GM12872 (cell line): ENCODE results near the gene PDF.
A peak's percentile ranks its signal among the peaks of the same experiment; 100 is the strongest.

Experiments used
- CTCF ChIP-seq: IDR thresholded peaks from 3 replicates; pipeline ENCODE4 v1.5.1; 2011; ENCODE audit warnings: low read depth, mild to moderate bottlenecking, low read length, moderate library complexity; ENCODE audit not compliant: insufficient read depth

PDF gene

DNA sequence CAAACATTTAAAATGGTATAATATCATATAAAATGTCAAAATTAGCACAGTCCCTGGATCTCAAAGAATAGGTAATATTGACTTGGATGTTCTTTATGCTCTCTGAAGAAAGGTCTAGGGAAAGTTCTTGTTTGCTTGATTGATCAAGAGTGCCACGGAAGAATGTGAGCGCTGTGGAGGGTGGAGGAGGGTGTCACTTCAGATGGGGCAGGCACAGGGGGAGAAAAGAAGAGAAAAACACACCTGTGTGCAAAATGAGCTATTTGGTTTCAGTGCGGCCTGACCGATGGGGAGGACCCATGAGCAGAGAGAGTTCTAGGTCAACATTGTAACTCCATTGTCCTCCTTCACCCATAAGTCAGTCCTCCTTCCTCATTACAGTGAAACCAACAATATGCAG is 28.1 kb downstream of the PDF start:
- TF ChIP-seq CTCF, result no peak

DNA sequence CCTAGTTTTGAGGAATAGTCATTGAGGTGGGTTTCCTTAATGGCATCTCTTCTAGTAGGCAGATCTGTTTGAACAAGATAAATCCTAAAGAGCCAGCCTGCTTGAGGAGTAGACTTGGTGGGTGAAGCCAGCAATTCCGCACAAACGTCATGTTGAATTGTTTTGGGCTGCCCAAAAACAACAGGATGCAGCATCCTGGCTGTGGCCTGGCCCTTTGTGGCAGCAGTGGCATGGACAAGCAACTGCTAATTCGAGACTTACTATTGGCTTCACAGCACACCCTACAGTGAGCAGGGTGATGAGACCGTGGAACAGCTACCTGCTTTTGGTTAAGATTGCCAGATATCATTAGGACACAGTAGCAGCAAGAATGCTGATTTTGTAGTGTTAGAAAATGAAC is 28.5 kb downstream of the PDF start:
- no peak for TF ChIP-seq CTCF

DNA sequence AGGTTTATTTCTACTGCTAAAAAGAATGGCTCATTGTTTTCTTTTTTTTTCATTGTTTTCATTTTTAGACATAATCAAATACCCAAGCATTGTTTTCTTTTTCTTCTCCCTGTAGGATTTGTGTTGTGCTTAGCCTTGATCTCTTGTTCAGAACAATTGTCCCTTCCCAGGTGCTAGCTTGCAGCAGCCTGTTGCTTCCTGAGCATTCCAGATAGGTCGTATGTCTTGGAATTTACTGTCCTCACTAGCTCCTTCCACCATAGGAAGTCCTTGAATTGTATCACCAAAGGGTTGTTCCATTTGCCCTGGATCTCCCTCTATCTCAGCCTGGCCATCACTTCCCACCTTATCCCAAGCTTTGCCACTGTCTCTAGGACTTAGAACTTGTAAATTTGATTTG is 29.2 kb downstream of the PDF start:
- no peak for TF ChIP-seq CTCF

- no peak for TF ChIP-seq CTCF
Measured at GRCh38 chr16:69298261-69298660, 32.1 kb downstream of the PDF start.

- TF ChIP-seq CTCF, result no peak
Measured at GRCh38 chr16:69294051-69294450, 36.3 kb downstream of the PDF start.

- TF ChIP-seq CTCF, result no peak
Measured at GRCh38 chr16:69293401-69293800, 37.0 kb downstream of the PDF start.

DNA sequence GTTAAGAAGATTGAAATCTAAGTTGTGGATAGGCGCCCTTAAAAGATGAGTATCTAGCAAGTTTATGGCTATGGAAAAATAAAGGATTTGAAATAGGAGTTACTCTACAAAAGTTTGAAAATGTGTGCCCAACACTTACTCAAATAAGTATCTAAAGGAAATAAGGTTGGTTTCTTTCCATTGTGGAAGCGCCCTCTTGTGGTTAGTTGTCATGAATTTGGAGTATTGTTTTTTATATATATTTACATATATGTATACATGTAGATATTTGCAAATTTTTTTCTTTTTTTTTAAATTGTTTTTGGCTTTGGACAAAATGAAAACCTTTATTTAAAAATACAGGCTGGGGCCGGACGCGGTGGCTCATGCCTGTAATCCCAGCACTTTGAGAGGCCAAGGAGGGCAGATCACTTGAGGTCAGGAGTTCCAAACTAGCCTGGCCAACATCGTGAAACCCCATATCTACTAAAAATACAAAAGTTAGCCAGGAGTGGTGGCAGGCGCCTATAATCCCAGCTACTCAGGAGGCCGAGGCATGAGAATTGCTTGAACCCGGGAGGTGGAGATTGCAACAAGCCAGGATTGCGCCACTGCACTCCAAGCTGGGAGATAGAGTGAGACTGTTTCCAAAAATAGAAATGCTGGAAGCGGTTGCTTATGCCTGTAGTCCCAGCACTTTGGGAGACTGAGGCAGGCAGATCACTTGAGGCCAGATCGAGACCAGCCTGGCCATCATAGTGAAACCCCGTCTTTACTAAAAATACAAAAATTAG is 43.3 kb downstream of the PDF start:
- peak; percentile 26; the same call in 2 of the 3 replicates for TF ChIP-seq CTCF

GRCh38 chr16:69285240-69285639 is 45.1 kb downstream of the PDF start:
- TF ChIP-seq CTCF, result no peak
